GM21737 (cell line): ENCODE results near the gene MOB3B.
"Not testable (repeated sequence)": the region's sequence is repeated elsewhere in the genome, so short reads cannot be mapped to it uniquely, and the experiment has no call there.

Experiments
- ATAC-seq: cut with Tn5 transposase; IDR thresholded peaks from one replicate; pipeline ENCODE4 v1.9.1; 2021; ENCODE audit warnings: mild to moderate bottlenecking, moderate library complexity; ENCODE audit not compliant: unreplicated experiment

MOB3B gene

GRCh38 chr9:27426511-27427271, 102.9 kb downstream of the MOB3B start:
- ATAC-seq = no peak

GRCh38 chr9:27425827-27426510, 103.6 kb downstream of the MOB3B start:
- ATAC-seq = no peak

- ATAC-seq = no peak
Measured at GRCh38 chr9:27423915-27424710, 105.5 kb downstream of the MOB3B start.

- ATAC-seq = no peak
Measured at GRCh38 chr9:27422279-27422834, 107.3 kb downstream of the MOB3B start.

GRCh38 chr9:27421577-27421976, 108.0 kb downstream of the MOB3B start:
- no peak for ATAC-seq

- not testable (repeated sequence) for ATAC-seq
Measured at GRCh38 chr9:27419558-27419957, 110.1 kb downstream of the MOB3B start.

GRCh38 chr9:27414220-27414761, 115.3 kb downstream of the MOB3B start:
- no peak for ATAC-seq

GRCh38 chr9:27413511-27414219, 115.9 kb downstream of the MOB3B start:
- no peak for ATAC-seq

GRCh38 chr9:27412963-27413362, 116.7 kb downstream of the MOB3B start:
- no peak for ATAC-seq

- ATAC-seq = no peak
Measured at GRCh38 chr9:27412081-27412480, 117.5 kb downstream of the MOB3B start.

- ATAC-seq = no peak
Measured at GRCh38 chr9:27408482-27408881, 121.1 kb downstream of the MOB3B start.

GRCh38 chr9:27408001-27408400, 121.6 kb downstream of the MOB3B start:
- ATAC-seq = no peak

- no peak for ATAC-seq
Measured at GRCh38 chr9:27407491-27407890, 122.1 kb downstream of the MOB3B start.

GRCh38 chr9:27404661-27405060, 125.0 kb downstream of the MOB3B start:
- ATAC-seq = no peak

- ATAC-seq = no peak
Measured at GRCh38 chr9:27402626-27403025, 127.0 kb downstream of the MOB3B start.

- no peak for ATAC-seq
Measured at GRCh38 chr9:27400334-27400880, 129.2 kb downstream of the MOB3B start.

- no peak for ATAC-seq
Measured at GRCh38 chr9:27398982-27399653, 130.5 kb downstream of the MOB3B start.

- ATAC-seq = no peak
Measured at GRCh38 chr9:27396495-27396894, 133.1 kb downstream of the MOB3B start.

GRCh38 chr9:27395484-27395921, 134.1 kb downstream of the MOB3B start:
- ATAC-seq = no peak

GRCh38 chr9:27394826-27395201, 134.8 kb downstream of the MOB3B start:
- ATAC-seq = no peak
